OCI-LY7 (cell line): Measurements from ENCODE around the gene FUT2. TPM values are rescaled to one million over a fixed set of nuclear protein-coding genes. Genes with fewer than 3 reads are reported as not detected.

Experiments used
- BruUV-seq: library from RNA; stranded (reverse); fragments of 400-500 nt; replicated peaks from 2 replicates; lab custom pipeline; 2021; lab: Mats Ljungman, UMichigan
- CTCF ChIA-PET: fragments of 300-600 bp; sonication (Branson Sonifier 250); formaldehyde crosslinking; loops from one replicate; lab custom pipeline; 2022; ENCODE audit warnings: antibody characterized with exemption; ENCODE audit not compliant: unreplicated experiment; lab: Charles Lee
- POLR2A ChIA-PET: fragments of 300-600 bp; sonication (Branson Sonifier 250); formaldehyde crosslinking; loops from one replicate; lab custom pipeline; 2022; ENCODE audit warnings: antibody characterized with exemption; lab: Charles Lee
- DNase-seq: peaks from one replicate; pipeline ENCODE4 v3.0.0-alpha.2; 2015; ENCODE audit warnings: low spot score
- H2AFZ ChIP-seq: fragments of 200-600 bp; sonication (generic), shearing (Covaris generic); 2 replicates; pipeline ENCODE4 v1.6.1; 2014; ENCODE audit warnings: mild to moderate bottlenecking, antibody characterized with exemption, low read length, moderate library complexity
- H3K27ac ChIP-seq: fragments of 200-600 bp; sonication (generic); 2 replicates; pipeline ENCODE4 v1.5.1; 2014; ENCODE audit warnings: mixed run types, low read depth, mild to moderate bottlenecking, moderate library complexity, low read length, inconsistent platforms; ENCODE audit not compliant: poor library complexity, severe bottlenecking
- H3K36me3 ChIP-seq: fragments of 200-600 bp; sonication (generic); 2 replicates; pipeline ENCODE4 v1.6.1; 2014; ENCODE audit warnings: mild to moderate bottlenecking, antibody characterized with exemption, low read length, moderate library complexity, mixed read lengths; ENCODE audit not compliant: insufficient read depth
- H3K4me1 ChIP-seq: fragments of 200-600 bp; sonication (generic); 2 replicates; pipeline ENCODE4 v1.5.1; 2014; ENCODE audit warnings: mild to moderate bottlenecking, low read length; ENCODE audit not compliant: insufficient read depth, poor library complexity, severe bottlenecking
- H3K4me2 ChIP-seq: fragments of 200-600 bp; sonication (generic); 2 replicates; pipeline ENCODE4 v1.6.1; 2014; ENCODE audit warnings: mild to moderate bottlenecking, low read length
- H3K4me3 ChIP-seq: fragments of 200-600 bp; sonication (generic); 2 replicates; pipeline ENCODE4 v1.5.1; 2014; ENCODE audit warnings: mild to moderate bottlenecking, low read depth, low read length; ENCODE audit not compliant: poor library complexity, severe bottlenecking
- H3K79me2 ChIP-seq: fragments of 200-600 bp; sonication (generic); 2 replicates; pipeline ENCODE4 v1.6.1; 2016; ENCODE audit warnings: low read depth, mild to moderate bottlenecking, low read length, moderate library complexity, mixed read lengths; ENCODE audit not compliant: insufficient read depth
- H3K9me2 ChIP-seq: fragments of 200-600 bp; sonication (generic); 2 replicates; pipeline ENCODE4 v1.6.1; 2016; ENCODE audit warnings: mild to moderate bottlenecking, low read length, mixed read lengths; ENCODE audit not compliant: insufficient read depth
- H3K9me3 ChIP-seq: fragments of 200-600 bp; sonication (generic); 2 replicates; pipeline ENCODE4 v1.6.1; 2014; ENCODE audit warnings: mild to moderate bottlenecking, mixed run types, low read length, mixed read lengths
- H4K20me1 ChIP-seq: fragments of 200-600 bp; sonication (generic); 2 replicates; pipeline ENCODE4 v1.6.1; 2014; ENCODE audit warnings: mild to moderate bottlenecking, antibody characterized with exemption, low read length, moderate library complexity, mixed read lengths; ENCODE audit not compliant: insufficient read depth
- EZH2phosphoT487 ChIP-seq: fragments of 200-600 bp; sonication (generic); IDR thresholded peaks from 2 replicates; pipeline ENCODE4 v1.6.1; 2018; ENCODE audit warnings: low read depth, borderline replicate concordance, mild to moderate bottlenecking, mixed run types, antibody characterized with exemption, low read length, moderate library complexity, mixed read lengths
- intact Hi-C: fragments of 100-400 bp; cut with micrococcal nuclease; formaldehyde crosslinking; loops from one replicate; pipeline ENCODE4 v1.10.0; 2022; ENCODE audit not compliant: unreplicated experiment
- total RNA-seq, 2 experiments: library from RNA; depleted of rRNA in 1 of 2; stranded (reverse); fragments of >200 nt in 1 of 2; shearing (Covaris generic) in 1 of 2; gene quantifications; 2 replicates each; pipeline ENCODE4 v1.2.3, GENCODE V29; 2014 to 2022
- TF ChIP-seq, protein P1 (sequence below): fragments of 200-600 bp; sonication (generic); conservative IDR thresholded peaks from 2 replicates; pipeline ENCODE4 v1.5.1; 2014; ENCODE audit warnings: mild to moderate bottlenecking, antibody characterized with exemption, low read length, moderate library complexity, mixed read lengths

The FUT2 gene
- total RNA-seq, 2 experiments from 2014 or later, result not detected

DNA sequence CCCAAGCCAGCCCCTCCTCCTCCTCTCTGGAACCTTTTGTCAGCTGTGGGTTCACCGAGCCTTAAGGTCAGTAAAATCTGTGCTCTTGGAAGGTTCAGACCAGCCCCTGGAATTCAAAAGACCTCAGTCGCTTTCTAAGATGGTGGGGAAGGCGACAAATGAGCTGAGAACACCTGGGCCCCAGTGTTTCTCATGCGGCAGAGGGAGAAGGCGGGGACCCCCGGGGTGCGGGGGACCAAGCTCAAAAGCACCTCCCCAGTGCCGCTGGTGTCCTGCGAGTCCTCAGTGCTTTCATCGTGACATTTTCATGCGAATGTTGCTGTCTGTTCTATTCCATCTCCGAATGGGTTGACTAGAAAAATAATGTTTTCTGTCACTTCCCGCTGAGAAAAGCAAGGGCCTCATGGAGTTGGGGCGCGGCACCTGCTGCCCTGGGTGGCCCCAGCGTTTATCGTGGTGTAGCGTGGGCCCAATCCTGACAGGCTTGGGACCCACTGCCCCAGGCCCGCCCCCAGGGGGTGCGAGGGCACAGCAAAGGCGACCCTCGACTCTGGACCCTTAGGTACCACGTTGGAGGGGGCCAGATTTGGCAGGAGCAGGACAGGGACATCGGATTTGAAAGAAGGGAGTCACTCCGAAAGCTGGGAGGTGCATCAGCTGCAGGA lies 22.2 kb upstream of the FUT2 start:
- DNase-seq, result no peak
- intact Hi-C loops, result no loop called here
- Histone ChIP-seq H3K79me2 (no peaks in the 10 kb centered on the region), H3K9me3 (no peaks in the 10 kb centered on the region), H3K4me3 (no peak overlapping the region), H4K20me1 (no peaks in the 10 kb centered on the region), H3K36me3 (no peaks in the 10 kb centered on the region), H3K9me2 (no peaks in the 10 kb centered on the region), H2AFZ (no peak overlapping the region), H3K27ac (no peak overlapping the region), H3K4me2 (no peak overlapping the region), H3K4me1 (peaks cover 2% of the 10 kb centered on the region)
- POLR2A ChIA-PET, result no interaction called here
- TF ChIP-seq, protein P1, sequence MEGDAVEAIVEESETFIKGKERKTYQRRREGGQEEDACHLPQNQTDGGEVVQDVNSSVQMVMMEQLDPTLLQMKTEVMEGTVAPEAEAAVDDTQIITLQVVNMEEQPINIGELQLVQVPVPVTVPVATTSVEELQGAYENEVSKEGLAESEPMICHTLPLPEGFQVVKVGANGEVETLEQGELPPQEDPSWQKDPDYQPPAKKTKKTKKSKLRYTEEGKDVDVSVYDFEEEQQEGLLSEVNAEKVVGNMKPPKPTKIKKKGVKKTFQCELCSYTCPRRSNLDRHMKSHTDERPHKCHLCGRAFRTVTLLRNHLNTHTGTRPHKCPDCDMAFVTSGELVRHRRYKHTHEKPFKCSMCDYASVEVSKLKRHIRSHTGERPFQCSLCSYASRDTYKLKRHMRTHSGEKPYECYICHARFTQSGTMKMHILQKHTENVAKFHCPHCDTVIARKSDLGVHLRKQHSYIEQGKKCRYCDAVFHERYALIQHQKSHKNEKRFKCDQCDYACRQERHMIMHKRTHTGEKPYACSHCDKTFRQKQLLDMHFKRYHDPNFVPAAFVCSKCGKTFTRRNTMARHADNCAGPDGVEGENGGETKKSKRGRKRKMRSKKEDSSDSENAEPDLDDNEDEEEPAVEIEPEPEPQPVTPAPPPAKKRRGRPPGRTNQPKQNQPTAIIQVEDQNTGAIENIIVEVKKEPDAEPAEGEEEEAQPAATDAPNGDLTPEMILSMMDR, result no peak
- no peak for TF ChIP-seq EZH2phosphoT487
- BruUV-seq, result no TSS peak
- CTCF ChIA-PET, result no interaction called here

DNA sequence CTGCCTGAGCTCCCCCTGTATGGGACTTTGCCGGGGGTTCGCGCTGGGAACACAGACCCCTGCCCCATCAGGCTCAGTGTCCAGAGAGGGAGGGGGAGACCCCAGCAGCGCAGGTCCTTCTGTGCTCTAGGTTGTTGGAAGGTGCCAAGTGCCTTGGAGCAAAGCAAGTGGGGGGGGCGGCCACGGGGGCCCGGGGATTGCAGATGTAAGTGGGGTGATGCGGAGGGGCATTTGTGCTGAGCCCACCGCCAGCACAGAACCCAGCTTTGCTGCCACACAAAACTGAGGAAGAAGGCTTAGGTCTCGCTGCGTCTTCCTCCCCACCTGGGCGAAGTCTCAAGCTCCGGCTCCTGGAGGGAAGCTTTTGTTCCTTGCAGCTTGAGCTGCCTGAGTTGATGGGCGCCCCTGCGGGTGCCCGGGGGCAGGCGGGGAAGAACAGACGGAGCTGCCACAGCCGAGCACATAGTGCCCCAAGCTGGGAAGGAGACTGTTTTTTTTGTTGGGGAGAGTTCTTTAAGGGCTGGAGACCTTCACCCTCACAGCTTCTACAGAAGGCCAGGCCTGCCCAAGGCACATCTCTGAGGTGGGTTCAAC lies 21.5 kb upstream of the FUT2 start:
- intact Hi-C loops, result no loop called here
- no peaks in the 10 kb centered on the region for H3K9me3 ChIP-seq
- H3K79me2 ChIP-seq, result no peaks in the 10 kb centered on the region
- no peak overlapping the region for H3K27ac ChIP-seq
- H3K9me2 ChIP-seq, result no peaks in the 10 kb centered on the region
- H3K36me3 ChIP-seq, result no peaks in the 10 kb centered on the region
- H2AFZ ChIP-seq, result no peak overlapping the region
- POLR2A ChIA-PET, result interaction anchor here (0.6 kb wide), 1 partner anchor 123 kb away, joined by 4 read pairs; no protein-coding TSS in a partner anchor
- DNase-seq, result no peak
- H4K20me1 ChIP-seq, result no peaks in the 10 kb centered on the region
- no peak overlapping the region for H3K4me2 ChIP-seq
- H3K4me3 ChIP-seq, result no peak overlapping the region
- no peak for TF ChIP-seq EZH2phosphoT487
- TF ChIP-seq, protein P1, result no peak
- no TSS peak for BruUV-seq
- CTCF ChIA-PET, result no interaction called here
- H3K4me1 ChIP-seq, result peaks cover 2% of the 10 kb centered on the region
